Measurements from ENCODE around the gene PTX4. TPM values are rescaled to one million over a fixed set of nuclear protein-coding genes. Genes with fewer than 3 reads are reported as not detected.
"Not testable (repeated sequence)": the region's sequence is repeated elsewhere in the genome, so short reads cannot be mapped to it uniquely, and the experiment has no call there.

PTX4 gene
- total RNA-seq, 1 donor from 2014 or later = 0.13 TPM

GRCh38 chr16:1487395-1488053 is 1.2 kb downstream of the PTX4 start:
- DNase-seq (ENCODE audit: low read depth in 2 of 2) = no peak

GRCh38 chr16:1486551-1487390 is 2.0 kb downstream of the PTX4 start:
- DNase-seq (ENCODE audit: low read depth in 2 of 2) = no peak

DNA sequence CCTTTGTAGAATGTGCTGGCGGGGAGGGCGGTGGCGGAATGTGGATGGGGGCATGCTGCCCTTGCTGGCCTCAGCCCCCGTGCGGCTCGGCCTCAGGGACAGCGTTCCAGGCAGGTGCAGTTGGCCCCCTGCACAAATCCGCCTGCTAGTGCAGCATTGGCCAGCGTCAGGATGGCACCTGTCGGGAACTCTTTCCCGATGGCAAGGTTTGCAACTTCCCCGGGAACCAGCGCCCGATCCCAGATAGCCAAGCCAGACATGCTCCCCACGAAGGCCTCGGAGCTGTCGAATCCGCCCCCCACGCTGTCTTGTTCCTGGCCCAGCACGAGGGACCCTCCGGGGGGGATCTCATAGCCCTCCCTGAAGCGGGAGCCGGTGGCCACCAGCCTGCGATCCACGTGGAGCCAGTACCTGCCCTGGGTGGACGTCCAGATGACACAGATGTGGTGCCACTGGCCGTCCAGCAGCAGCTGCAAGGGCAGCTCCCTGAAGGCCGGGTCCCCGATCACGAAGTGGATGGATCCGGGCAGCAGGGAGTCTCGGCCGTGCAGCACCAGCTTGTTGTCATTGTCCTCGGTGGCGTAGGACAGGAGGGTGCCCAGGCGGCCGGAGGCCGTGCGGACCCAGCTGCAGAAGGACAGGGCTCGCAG is 2.8 kb downstream of the PTX4 start:
- no peak for DNase-seq (ENCODE audit: low read depth in 2 of 2)

GRCh38 chr16:1481906-1482835 is 6.6 kb downstream of the PTX4 start:
- no peak for DNase-seq (ENCODE audit: low read depth in 2 of 2)

DNA sequence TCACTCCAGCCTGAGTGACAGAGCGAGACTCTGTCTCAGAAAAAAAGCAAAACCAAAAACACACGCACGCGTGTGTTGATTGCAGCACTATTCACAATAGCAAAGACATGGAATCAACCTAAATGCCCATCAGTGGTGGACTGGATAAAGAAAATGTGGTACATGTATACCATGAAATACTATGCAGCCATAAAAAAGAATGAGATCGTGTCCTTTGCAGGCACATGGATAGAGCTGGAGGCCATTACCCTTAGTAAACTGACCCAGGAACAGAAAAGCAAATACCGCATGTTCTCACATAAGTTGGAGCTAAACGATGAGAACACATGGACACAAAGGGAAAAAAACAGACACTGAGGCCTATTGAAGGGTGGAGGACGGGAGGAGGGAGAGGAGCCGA is 9.8 kb downstream of the PTX4 start:
- not testable (repeated sequence) for DNase-seq (ENCODE audit: low read depth in 2 of 2)

- DNase-seq (ENCODE audit: low read depth in 2 of 2) = no peak
These were observed 11.7 kb downstream of the PTX4 start for GRCh38 chr16:1477033-1477432.

DNA sequence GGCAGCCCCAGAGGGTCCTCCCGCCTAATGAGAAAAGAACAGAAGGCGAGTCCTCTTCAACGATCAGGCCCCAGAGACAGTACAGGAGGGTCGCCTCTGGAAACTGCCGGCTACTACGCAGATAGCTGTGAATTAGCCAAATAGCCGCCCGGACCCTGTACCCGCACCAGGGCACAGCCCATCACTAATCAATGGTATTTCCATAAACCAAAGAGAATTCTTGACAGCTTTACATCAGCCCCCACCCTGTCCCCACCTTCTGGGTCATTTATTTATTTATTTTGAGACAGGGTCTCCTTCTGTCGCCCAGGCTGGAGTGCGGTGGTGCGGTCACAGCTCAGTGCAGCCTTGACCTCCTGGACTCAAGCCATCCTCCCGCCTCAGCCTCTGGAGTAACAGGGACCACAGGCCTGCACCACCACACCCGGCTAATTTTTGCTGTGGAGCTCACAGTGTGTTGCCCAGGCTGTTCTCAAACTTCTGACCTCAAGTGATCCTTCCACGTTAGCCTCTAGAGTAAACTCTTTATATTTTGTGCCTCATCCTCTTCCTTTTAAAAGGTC is 13.1 kb downstream of the PTX4 start:
- no peak for DNase-seq (ENCODE audit: low read depth in 2 of 2)

GRCh38 chr16:1474796-1475551 is 13.8 kb downstream of the PTX4 start, which contains the start of gene CLCN7:
TSS of gene CLCN7 (minus strand) at chr16:1475028. CDS start at chr16:1474974, 54 bp downstream.
- peak; percentile 72 to 92 for DNase-seq (ENCODE audit: low read depth in 2 of 2)

DNA sequence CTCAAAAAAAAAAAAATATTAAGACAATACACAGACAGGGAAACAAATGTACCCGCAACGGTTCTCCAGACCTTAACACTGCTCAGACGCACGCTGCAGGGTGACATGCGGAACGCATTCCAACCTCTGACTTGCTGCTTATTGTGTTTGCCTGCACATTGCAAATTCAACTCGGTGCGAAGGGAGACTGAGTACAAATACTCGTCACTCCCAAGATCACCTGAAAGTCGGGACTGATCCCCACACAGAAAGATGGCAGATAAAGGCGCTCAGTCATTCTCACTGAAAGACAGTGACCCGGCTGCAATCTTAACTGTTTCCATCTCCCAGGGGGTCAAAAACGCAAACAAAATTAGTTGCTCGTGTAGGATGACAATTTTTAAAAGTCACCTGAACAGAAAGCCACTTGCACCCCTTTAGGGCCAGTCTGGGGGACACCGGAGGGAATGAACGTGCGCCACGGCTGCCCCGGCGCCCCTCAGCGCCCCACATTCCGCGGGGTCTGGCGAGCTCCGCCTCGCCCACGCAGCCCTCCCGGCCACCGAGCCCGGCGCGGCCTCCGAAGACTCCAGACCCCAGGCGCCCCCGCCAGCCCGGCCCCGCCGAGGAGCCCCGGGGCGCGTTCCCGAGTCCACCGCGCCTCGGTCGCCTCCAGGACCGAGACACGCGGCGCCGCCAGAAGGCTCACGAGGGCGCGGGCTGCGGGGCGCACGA is 14.5 kb downstream of the PTX4 start:
- DNase-seq (ENCODE audit: low read depth in 2 of 2) = peak in 1 of 2 donors; percentile 22

DNA sequence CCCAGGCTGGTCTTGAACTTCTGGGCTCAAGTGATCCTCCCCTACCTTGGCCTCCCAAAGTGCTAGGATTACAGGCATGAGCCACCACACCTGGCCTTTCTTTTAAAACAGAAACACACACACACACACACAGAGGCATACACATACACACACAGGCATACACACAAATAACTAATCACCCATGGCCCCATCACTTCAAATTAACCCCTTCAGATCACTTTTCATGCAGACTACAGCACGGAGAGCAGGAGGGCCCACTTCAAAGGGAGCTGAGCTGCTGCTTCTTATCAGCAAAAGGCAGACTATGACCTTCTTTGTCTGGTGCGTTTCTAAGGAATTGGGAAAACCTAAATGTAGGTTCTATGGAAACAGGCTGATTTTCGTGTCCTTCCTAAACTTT is 15.8 kb downstream of the PTX4 start:
- no peak for DNase-seq (ENCODE audit: low read depth in 2 of 2)

GRCh38 chr16:1471569-1472194 is 17.1 kb downstream of the PTX4 start:
- peak in 1 of 2 donors; percentile 19 for DNase-seq (ENCODE audit: low read depth in 2 of 2)

- peak in 1 of 2 donors; percentile 26 for DNase-seq (ENCODE audit: low read depth in 2 of 2)
These were observed 18.1 kb downstream of the PTX4 start for GRCh38 chr16:1470481-1471251.

DNA sequence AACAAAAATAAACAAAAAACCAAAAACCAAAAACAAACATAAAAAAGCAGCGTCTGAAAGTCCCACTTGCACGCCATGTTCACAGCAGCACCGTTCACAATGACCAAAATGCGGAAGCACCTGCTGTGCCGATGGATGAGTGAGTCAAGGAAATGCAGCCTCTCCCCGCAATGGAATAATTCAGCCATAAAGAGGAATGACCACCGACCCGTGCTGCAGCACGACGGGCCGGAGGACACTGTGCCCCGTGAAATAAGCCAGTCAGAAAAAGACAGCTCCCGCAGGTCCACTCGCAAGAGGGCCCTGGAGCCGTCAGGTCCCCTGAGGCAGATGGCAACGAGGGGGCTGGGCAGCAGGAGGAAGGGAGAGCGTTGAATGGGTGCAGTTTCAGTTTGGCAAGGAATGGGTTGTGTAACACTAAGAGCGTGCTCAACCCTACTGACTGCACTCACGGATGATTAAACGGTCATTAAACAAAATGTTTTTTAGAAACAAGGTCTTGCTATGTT is 19.0 kb downstream of the PTX4 start:
- peak; percentile 21 to 45 for DNase-seq (ENCODE audit: low read depth in 2 of 2)

- not testable (repeated sequence) for DNase-seq (ENCODE audit: low read depth in 2 of 2)
These were observed 19.6 kb downstream of the PTX4 start for GRCh38 chr16:1469141-1469540.

- DNase-seq (ENCODE audit: low read depth in 2 of 2) = no peak
These were observed 20.3 kb downstream of the PTX4 start for GRCh38 chr16:1468426-1468810.

DNA sequence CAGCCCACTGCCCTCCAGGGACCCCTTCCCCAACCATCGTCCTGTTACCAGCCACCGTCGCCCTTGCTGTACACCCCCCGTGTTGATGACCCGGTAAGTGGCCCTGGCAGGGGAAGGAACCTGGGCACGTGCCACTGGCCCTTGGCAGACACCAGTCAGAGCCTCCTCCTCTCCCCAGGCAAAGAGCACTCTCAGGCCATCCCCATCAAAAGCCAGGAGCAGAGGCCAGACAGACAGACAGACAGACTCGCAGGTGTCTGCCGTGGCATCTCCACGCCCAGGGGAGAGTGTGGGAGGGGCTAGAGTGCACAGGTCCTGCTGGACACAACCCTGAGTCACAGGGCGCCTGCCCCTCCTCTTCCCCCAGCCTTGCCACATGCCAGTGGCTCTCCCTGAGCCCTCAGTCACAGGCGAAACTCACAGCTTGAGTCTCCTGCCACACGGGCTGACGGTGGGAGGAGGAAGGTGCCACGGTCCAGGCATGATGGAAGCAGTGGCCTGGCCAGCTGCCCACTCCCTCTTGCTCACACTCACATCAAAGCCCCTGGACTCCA is 21.7 kb downstream of the PTX4 start:
- no peak for DNase-seq (ENCODE audit: low read depth in 2 of 2)

- no peak for DNase-seq (ENCODE audit: low read depth in 2 of 2)
These were observed 22.7 kb downstream of the PTX4 start for GRCh38 chr16:1466054-1466453.

- no peak for DNase-seq (ENCODE audit: low read depth in 2 of 2)
These were observed 23.2 kb downstream of the PTX4 start for GRCh38 chr16:1465567-1465915.

All from dermis microvascular lymphatic vessel endothelial cell (primary cell).